ENCODE results near the gene A1CF.
"Not testable (repeated sequence)": the region's sequence is repeated elsewhere in the genome, so short reads cannot be mapped to it uniquely, and the experiment has no call there.

Gene A1CF

GRCh38 chr10:50788951-50789945 is 96.2 kb downstream of the A1CF start:
- peak; percentile 53 for DNase-seq (ENCODE audit: low read depth)

- not testable (repeated sequence) for DNase-seq (ENCODE audit: low read depth)
Observed at GRCh38 chr10:50787962-50788361, 97.5 kb downstream of the A1CF start.

DNA sequence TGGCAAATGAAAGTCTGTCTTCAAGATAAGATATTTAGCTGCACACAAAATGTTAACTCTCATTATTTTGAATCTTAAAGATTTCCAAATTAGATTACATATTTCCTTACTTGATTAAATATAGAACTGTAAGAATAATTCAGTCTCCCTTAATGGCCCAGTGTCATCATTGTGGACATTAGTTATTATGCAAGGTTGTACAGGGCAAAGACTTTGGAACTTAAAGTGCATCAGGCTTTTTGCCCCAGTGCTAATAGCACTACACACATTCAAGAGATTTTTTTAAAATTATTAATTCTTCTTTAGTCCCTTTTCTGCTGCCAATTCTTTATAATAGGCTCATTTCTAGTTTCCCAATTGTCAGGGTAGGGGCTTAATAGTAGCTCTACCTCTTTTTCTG is 103.4 kb downstream of the A1CF start:
- not testable (repeated sequence) for DNase-seq (ENCODE audit: low read depth)

DNA sequence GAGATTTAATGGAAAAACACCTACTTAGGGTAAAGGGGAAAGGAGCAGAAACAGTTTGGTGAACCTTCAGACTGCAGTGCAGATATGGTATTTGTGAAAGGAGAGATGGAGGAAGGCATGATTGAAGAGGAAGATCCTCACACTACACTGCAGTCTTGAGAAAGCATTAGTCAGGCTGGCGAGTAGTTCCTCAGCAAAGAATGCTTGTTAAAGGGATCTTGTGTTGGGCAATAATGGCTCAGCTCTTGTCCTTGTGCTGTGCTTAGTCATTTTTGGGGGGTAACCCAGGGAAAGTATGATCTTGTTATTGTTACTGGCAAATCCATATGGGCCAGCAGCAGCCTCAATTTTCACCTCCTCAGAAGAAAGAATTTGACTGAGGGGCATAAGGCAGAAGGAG is 105.4 kb downstream of the A1CF start:
- peak; percentile 83 for DNase-seq (ENCODE audit: low read depth)

- not testable (repeated sequence) for DNase-seq (ENCODE audit: low read depth)
Observed at GRCh38 chr10:50774868-50775267, 110.6 kb downstream of the A1CF start.

DNA sequence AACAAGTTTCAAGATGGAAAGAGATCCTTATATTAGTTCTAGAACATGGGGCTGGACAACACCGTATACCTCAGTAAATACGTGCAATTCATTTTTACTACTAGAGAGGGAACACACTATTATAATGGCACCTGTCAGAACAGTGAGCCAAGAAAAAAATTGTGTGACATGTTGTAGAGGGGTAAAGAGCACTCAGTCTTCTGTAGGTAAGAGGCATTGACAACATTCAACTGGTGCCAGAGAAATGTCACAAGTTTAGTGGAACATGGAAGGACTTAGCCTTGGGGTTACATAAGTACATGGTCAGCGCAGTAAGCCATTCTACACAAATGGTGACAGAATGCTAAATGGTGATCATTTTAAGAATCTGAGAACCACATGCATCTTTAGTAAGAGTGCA is 113.4 kb downstream of the A1CF start:
- not testable (repeated sequence) for DNase-seq (ENCODE audit: low read depth)

DNA sequence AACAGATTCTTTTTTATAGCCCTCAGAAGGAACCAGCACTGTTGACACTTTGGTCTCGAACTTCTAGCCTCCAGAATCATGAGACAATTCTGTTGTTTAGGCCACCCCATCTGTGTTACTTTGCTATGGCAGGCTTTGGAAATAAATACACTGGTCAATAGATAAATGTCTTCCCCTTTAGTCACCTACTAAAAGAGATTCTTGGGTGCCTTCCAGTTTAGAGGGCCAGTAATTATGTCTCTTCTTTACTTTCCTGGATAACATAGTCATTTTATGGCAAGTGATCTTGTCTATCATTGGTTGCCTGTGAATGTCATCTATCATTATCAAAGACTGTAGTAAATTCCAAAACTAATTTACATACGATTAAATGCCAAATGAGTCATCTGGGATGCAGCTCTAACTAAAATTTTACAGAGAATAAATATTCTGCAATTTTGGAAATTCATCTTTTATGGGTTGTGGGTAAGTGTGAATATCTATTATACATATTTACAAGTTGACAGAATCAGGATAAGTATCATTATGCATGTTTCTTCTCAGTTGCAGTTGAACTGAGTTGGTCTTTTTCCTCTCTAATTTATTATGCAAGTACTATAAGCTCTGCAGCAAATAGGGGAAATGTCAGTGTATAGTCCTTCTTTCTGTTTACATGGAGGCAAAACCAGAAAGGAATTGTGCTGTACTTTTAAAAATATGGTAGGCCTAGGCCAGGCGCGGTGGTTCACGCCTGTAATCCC is 118.5 kb downstream of the A1CF start:
- peak; percentile 45 for DNase-seq (ENCODE audit: low read depth)

All from iris pigment epithelial cell (primary cell).